ENCODE measurements around the gene MED12L. TPM values are rescaled to one million over a fixed set of nuclear protein-coding genes. Genes with fewer than 3 reads are reported as not detected.

Gene MED12L, protein sequence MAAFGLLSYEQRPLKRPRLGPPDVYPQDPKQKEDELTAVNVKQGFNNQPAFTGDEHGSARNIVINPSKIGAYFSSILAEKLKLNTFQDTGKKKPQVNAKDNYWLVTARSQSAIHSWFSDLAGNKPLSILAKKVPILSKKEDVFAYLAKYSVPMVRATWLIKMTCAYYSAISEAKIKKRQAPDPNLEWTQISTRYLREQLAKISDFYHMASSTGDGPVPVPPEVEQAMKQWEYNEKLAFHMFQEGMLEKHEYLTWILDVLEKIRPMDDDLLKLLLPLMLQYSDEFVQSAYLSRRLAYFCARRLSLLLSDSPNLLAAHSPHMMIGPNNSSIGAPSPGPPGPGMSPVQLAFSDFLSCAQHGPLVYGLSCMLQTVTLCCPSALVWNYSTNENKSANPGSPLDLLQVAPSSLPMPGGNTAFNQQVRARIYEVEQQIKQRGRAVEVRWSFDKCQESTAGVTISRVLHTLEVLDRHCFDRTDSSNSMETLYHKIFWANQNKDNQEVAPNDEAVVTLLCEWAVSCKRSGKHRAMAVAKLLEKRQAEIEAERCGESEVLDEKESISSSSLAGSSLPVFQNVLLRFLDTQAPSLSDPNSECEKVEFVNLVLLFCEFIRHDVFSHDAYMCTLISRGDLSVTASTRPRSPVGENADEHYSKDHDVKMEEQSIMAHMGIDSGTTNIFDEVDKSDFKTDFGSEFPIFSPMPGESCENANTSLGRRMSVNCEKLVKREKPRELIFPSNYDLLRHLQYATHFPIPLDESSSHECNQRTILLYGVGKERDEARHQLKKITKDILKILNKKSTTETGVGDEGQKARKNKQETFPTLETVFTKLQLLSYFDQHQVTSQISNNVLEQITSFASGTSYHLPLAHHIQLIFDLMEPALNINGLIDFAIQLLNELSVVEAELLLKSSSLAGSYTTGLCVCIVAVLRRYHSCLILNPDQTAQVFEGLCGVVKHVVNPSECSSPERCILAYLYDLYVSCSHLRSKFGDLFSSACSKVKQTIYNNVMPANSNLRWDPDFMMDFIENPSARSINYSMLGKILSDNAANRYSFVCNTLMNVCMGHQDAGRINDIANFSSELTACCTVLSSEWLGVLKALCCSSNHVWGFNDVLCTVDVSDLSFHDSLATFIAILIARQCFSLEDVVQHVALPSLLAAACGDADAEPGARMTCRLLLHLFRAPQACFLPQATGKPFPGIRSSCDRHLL (N-terminal part only)
- total RNA-seq (2022; extraction: Qiagen RNA extraction; ENCODE audit: low read depth) = 0.30 to 0.72 TPM (median 0.60 TPM) in 5 replicates

DNA sequence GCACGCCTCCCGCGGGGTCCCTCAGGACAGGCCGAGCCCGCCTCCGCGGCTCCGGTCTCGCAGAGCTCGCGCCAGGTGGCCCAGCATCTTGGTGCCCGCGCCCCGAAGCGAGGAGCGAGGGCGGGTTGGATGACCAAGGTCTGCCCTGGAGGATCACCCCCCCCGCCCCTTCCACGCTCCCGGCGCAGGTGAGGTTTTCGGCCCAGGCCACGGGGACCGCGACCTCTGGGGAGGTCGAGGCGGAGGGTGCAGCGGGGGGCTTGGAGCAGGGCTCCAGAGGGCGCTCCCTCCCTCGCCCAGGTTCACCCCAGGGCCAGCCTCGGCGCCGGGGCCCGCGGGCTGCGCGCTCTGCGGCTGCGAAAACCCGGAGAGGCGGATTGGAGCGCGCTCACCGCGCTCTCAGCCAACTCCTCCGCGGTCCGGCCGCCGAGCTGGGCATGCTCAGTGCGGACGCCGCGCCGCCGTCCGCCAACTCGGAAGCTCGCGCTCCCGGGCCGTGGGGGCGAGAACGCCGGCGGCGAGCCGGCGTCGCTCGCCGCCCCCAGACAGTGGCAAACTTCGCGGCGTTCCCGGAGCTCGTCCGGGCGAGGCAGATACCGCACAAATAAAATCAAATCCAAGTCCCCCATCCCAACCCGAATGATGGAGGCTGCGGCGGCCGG is at the start of gene MED12L:
Gene MED12L (plus strand): TSS at position 438 of the 662 bp plus-strand sequence. CDS start 1,263 bp downstream, outside the sequence.

DNA sequence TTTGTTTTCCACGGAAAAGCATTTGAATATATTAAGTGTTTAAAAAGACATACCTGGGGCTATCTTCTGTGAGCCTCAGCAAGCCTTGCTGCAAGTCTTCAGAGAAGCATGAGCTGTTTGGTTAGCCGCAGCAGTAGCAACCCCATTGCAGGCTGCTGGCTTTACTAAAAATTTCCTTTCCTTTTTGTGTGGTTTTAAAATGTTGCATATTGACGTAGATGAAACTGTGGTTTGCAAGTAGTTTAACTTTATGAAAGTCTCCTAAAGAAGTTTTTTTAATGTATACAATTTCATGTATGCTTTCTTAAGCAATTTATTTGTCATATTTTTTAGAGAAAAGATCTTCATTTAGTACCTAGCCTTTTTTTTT is 117.6 kb downstream of the MED12L start, which contains the start of gene GPR171:
Gene GPR171 (minus strand): TSS at position 166 of the 370 bp plus-strand sequence. CDS start 3,830 bp downstream, outside the sequence.

DNA sequence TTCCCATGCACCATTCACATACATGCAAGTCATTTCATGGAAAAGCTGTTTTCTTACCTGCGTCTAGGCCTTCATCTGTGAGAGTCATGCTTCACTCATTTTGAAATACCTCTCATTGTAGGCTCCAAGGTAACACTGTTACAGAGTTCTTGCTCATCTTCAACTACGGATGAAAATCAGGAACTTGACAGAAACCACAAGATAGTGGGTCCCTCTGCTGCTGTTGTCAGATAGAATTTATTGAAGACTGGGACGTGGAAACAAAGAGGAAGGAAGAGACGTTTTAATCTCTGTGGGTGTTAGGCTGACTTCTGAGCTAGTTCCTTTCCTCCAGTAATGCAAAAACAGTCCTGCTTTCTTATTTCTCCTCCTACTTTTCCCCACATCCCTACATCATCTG is 192.8 kb downstream of the MED12L start, which contains the start of gene P2RY14:
Gene P2RY14 (minus strand): TSS at position 313 of the 400 bp plus-strand sequence. CDS start 64,226 bp downstream, outside the sequence.

DNA sequence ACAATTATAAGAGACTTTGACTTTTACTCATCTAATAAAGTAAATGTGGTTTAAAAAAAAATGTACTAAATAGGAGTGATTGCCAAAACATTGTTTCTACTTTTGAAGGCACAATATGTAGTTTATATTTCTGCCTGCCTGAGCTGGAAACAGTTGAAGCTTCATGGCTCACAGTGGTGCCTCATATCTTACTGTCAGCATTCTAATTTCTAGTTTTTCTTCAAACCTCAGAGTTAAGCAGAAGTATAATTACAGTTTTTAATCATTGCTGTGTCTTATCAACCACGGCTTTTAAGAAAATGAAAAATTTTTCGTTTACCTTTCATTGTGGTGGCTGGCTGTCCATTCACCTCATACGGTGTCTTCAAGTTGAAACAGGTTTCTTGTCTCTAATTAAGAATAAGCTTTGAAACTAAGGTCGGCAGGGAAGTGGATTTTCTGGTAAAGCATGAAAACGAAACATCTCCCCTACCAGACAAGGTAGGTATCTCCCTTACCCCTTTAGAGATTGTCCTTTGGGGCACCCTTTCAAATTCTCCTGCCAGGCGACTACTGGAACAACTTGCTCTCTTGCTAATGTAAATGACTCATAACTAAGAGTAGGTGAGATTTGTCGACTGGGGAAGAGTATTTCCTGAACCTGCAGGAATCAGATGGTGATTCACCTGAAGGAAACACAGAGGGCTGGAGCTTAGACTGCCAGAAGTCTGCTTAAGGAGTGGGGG is 231.0 kb downstream of the MED12L start, which contains the start of gene GPR87:
Gene GPR87 (minus strand): TSS at position 554 of the 725 bp plus-strand sequence. CDS start 16,720 bp downstream, outside the sequence.

DNA sequence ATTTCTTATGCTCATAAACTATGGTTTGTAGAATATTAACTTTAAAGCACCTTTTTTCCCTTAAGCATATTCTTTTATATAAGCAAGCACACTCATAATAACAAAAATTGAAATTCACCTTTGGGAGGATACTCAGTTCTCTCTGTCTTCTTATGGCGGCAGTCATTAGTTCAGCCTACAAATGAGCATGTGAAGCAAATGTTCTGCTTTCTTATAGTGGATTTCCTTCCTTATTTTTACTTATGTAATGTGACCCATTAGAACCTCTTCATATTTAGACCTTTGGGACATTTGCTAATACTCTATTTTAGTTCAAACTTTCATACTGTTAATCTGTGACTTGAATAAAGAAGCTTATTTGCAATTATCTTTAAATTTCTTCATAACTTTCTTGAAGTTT is 243.9 kb downstream of the MED12L start, which contains the start of gene P2RY13:
Gene P2RY13 (minus strand): TSS at position 187 of the 400 bp plus-strand sequence. CDS start 21 bp downstream, at position 166.

DNA sequence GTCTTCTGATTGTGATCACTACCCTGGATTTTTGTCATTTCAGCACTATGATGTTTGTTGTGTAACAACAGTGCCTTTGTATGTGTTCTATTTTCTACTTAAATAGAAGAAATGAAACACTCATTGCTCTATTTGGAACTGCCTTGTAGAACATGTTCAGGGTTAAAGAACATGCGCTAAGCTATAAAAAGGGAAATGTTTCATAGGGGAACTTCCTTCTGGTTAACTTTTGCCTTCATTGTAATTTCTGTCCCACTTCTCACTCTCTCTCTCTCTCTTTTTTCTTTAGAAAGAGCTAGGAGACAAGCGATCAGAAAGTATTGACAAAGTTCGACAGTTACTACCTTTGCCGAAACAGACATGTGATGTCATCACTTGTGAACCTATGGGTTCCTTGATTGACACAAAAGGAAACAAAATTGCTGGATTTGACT is 299.3 kb downstream of the MED12L start, which contains the start of gene P2RY12:
Gene P2RY12 (minus strand): TSS at position 13 of the 434 bp plus-strand sequence. CDS start 45,908 bp downstream, outside the sequence.

DNA sequence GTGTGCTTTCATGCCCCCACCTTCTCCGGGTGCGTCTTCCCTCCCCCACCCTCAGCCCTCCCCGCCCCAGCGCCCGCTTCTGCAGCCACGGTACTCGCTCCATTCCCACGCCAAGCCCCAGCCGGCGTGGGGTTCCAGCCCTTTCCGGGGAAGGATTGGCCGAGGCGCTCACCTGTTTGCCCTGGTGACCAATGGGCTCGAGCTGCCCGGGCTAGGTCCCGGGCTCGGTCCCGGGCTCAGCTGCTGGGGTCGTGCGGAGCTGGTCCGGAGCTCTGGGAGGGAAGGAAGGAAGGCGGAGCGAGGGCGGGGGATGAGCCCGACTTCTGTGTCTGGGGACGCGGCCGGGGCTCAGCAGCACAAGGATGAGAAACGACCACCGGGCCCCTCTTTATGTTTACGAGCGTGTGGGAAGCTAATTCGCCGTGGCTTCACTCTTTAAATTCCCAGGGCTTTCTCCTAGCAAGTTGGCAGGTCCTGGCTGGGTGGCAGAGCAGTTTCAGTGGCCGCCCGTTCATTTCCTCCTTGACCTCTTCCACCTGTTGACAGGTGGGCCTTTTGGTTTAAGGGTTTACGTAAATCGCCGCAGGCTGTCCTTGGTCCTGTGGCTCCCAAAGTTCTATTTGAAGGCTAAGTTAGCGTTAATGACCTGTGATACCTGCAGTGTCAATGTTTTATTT is 375.4 kb downstream of the MED12L start, which contains the start of gene IGSF10:
Gene IGSF10 (minus strand): TSS at position 288 of the 677 bp plus-strand sequence. CDS start 2,352 bp downstream, outside the sequence.

Other genes starting within 250 kb of the MED12L start
- gene MINDY4B, start 180.2 kb upstream of the MED12L start, total RNA-seq (2022; extraction: Qiagen RNA extraction; ENCODE audit: low read depth) = not detected in 5 replicates
- gene CLRN1, start 112.9 kb upstream of the MED12L start, total RNA-seq (2022; extraction: Qiagen RNA extraction; ENCODE audit: low read depth) = not detected in 5 replicates
- not detected in 5 replicates for gene GPR171, start 117.6 kb downstream of the MED12L start, total RNA-seq (2022; extraction: Qiagen RNA extraction; ENCODE audit: low read depth)
- gene P2RY14, start 192.9 kb downstream of the MED12L start, total RNA-seq (2022; extraction: Qiagen RNA extraction; ENCODE audit: low read depth) = not detected in 5 replicates
- gene GPR87, start 231.2 kb downstream of the MED12L start, total RNA-seq (2022; extraction: Qiagen RNA extraction; ENCODE audit: low read depth) = 1.1 to 1.5 TPM (median 1.3 TPM) in 5 replicates
- gene P2RY13, start 243.9 kb downstream of the MED12L start, total RNA-seq (2022; extraction: Qiagen RNA extraction; ENCODE audit: low read depth) = not detected in 5 replicates

All from A549 treated with DMSO at 1 μM for 4 hours (cell line).